H1 (cell line): ENCODE results near the gene PTPN22. TPM values are rescaled to one million over a fixed set of nuclear protein-coding genes. Genes with fewer than 3 reads are reported as not detected.

Experiments
- CTCF ChIA-PET: fragments of 300-600 bp; sonication (Branson Sonifier 250); formaldehyde crosslinking; loops from one replicate; lab custom pipeline; 2021; ENCODE audit not compliant: partially characterized antibody; lab: Charles Lee
- POLR2A ChIA-PET: fragments of 300-600 bp; sonication (Branson Sonifier 250); formaldehyde crosslinking; loops from one replicate; lab custom pipeline; 2021; ENCODE audit warnings: inconsistent platforms; ENCODE audit not compliant: partially characterized antibody; lab: Charles Lee
- DNase-seq, 2 experiments: peaks; one replicate each; pipeline versions ENCODE4 v3.0.0 to v3.0.0-alpha.2; 2010 to 2022; ENCODE audit warnings: low spot score in 2 of 2, low read depth in 1 of 2, mixed read lengths in 1 of 2
- FAIRE-seq: peaks from 2 replicates; lab custom pipeline; 2011; peaks lifted over from hg19 to GRCh38; lab: Jason Lieb, UNC
- H2AFZ ChIP-seq: 2 replicates; pipeline ENCODE4 v1.8.1; 2012; ENCODE audit warnings: low read length, inconsistent platforms
- H2AK5ac ChIP-seq: 2 replicates; pipeline ENCODE4 v1.6.1; 2013; ENCODE audit warnings: low read depth, low read length
- H2BK120ac ChIP-seq: replicated peaks from 2 replicates; pipeline ENCODE3; 2013; ENCODE audit warnings: low read depth, low read length, inconsistent platforms
- H2BK12ac ChIP-seq: 2 replicates; pipeline ENCODE4 v1.6.1; 2013; ENCODE audit warnings: low read depth, low read length
- H2BK15ac ChIP-seq: 2 replicates; pipeline ENCODE4 v1.6.1; 2013; ENCODE audit warnings: low read length
- H2BK20ac ChIP-seq: 2 replicates; pipeline ENCODE4 v1.6.1; 2013; ENCODE audit warnings: low read length
- H2BK5ac ChIP-seq: 2 replicates; pipeline ENCODE4 v1.6.1; 2013; ENCODE audit warnings: low read depth, low read length
- H3K14ac ChIP-seq: 2 replicates; pipeline ENCODE4 v1.6.1; 2013; ENCODE audit warnings: inconsistent platforms; ENCODE audit not compliant: insufficient read length
- H3K18ac ChIP-seq: 2 replicates; pipeline ENCODE4 v1.6.1; 2013; ENCODE audit warnings: low read length; ENCODE audit errors: extremely low read depth
- H3K23ac ChIP-seq: 2 replicates; pipeline ENCODE4 v1.6.1; 2013; ENCODE audit warnings: inconsistent platforms; ENCODE audit not compliant: insufficient read length
- H3K23me2 ChIP-seq: 2 replicates; pipeline ENCODE4 v1.6.1; 2013; ENCODE audit warnings: low read depth, low read length
- H3K27ac ChIP-seq: 2 replicates; pipeline ENCODE4 v1.6.1; 2011; ENCODE audit warnings: low read depth, low read length, inconsistent platforms
- H3K27me3 ChIP-seq, 4 experiments: replicated peaks in 1 of 4; 1 replicate in 1 of 4; 2 replicates in 3 of 4; pipeline versions ENCODE4 v1.6.1 to v1.8.1; 2011 to 2013; ENCODE audit warnings: low read length in 3 of 4, mild to moderate bottlenecking in 3 of 4, inconsistent platforms in 2 of 4, mixed read lengths in 2 of 4, moderate library complexity in 1 of 4; ENCODE audit not compliant: control insufficient read depth in 3 of 4, insufficient read depth in 3 of 4; ENCODE audit errors: extremely low read depth in 1 of 4
- H3K36me3 ChIP-seq, 4 experiments: 2 replicates each; pipeline versions ENCODE4 v1.6.1 to v1.8.1; 2011 to 2013; ENCODE audit warnings: mild to moderate bottlenecking in 4 of 4, low read length in 3 of 4, moderate library complexity in 2 of 4, control low read depth in 1 of 4, inconsistent platforms in 1 of 4; ENCODE audit not compliant: insufficient read depth in 4 of 4, control insufficient read depth in 2 of 4
- H3K4ac ChIP-seq: replicated peaks from 2 replicates; pipeline ENCODE3; 2013; ENCODE audit warnings: low read length, low read depth, mixed read lengths, inconsistent platforms; ENCODE audit not compliant: insufficient read length
- H3K4me1 ChIP-seq, 4 experiments: replicated peaks in 1 of 4; 1 replicate in 1 of 4; 2 replicates in 3 of 4; pipeline versions ENCODE4 v1.6.1 to v1.8.1; 2011 to 2013; ENCODE audit warnings: low read length in 3 of 4, inconsistent platforms in 2 of 4, mixed read lengths in 1 of 4; ENCODE audit not compliant: insufficient read depth in 4 of 4, control insufficient read depth in 3 of 4
- H3K4me2 ChIP-seq, 2 experiments: 2 replicates each; pipeline versions ENCODE4 v1.6.1 to v1.8.1; 2011 to 2013; ENCODE audit warnings: low read depth in 2 of 2, low read length in 2 of 2, control low read depth in 1 of 2, inconsistent platforms in 1 of 2, mild to moderate bottlenecking in 1 of 2; ENCODE audit not compliant: insufficient read depth in 1 of 2
- H3K4me3 ChIP-seq, 4 experiments: fragments of 200-600, 300-600 bp in 1 of 4; sonication (generic), shearing (Covaris generic), sonication (Bioruptor Twin) in 1 of 4; 2 replicates each; pipeline versions ENCODE4 v1.5.1 to v1.8.1; 2011 to 2016; ENCODE audit warnings: low read length in 4 of 4, low read depth in 3 of 4, control low read depth in 2 of 4, inconsistent platforms in 2 of 4, mild to moderate bottlenecking in 2 of 4, mixed read lengths in 1 of 4, moderate library complexity in 1 of 4; ENCODE audit not compliant: insufficient read depth in 2 of 4; ENCODE audit errors: extremely low read depth in 1 of 4
- H3K56ac ChIP-seq: replicated peaks from 2 replicates; pipeline ENCODE3; 2013; ENCODE audit warnings: low read depth, mild to moderate bottlenecking, mixed read lengths, low read length, inconsistent platforms; ENCODE audit not compliant: insufficient read length
- H3K79me1 ChIP-seq: 2 replicates; pipeline ENCODE4 v1.6.1; 2013; ENCODE audit warnings: low read depth, low read length, control low read depth
- H3K79me2 ChIP-seq, 2 experiments: 2 replicates each; pipeline versions ENCODE4 v1.6.1 to v1.8.1; 2012 to 2013; ENCODE audit warnings: low read length in 2 of 2, mild to moderate bottlenecking in 2 of 2, inconsistent platforms in 1 of 2; ENCODE audit not compliant: insufficient read depth in 2 of 2, control insufficient read depth in 1 of 2
- H3K9ac ChIP-seq, 4 experiments: replicated peaks in 1 of 4; 1 replicate in 1 of 4; 2 replicates in 3 of 4; pipeline versions ENCODE4 v1.6.1 to v1.8.1; 2011 to 2013; ENCODE audit warnings: low read depth in 3 of 4, low read length in 3 of 4, control low read depth in 2 of 4, mild to moderate bottlenecking in 2 of 4, moderate library complexity in 2 of 4, inconsistent platforms in 1 of 4; ENCODE audit errors: extremely low read depth in 1 of 4
- H3K9me3 ChIP-seq, 2 experiments: 2 replicates each; pipeline versions ENCODE4 v1.6.1 to v1.8.1; 2012 to 2013; ENCODE audit warnings: mild to moderate bottlenecking in 2 of 2, moderate library complexity in 2 of 2, control low read depth in 1 of 2, inconsistent platforms in 1 of 2, low read depth in 1 of 2, low read length in 1 of 2, mixed read lengths in 1 of 2; ENCODE audit not compliant: insufficient read depth in 2 of 2
- H4K20me1 ChIP-seq, 2 experiments: replicated peaks in 1 of 2; 2 replicates each; pipeline versions ENCODE3 to v1.8.1; 2011 to 2013; ENCODE audit warnings: inconsistent platforms in 2 of 2, low read length in 2 of 2, mild to moderate bottlenecking in 1 of 2; ENCODE audit not compliant: insufficient read depth in 2 of 2, control insufficient read depth in 1 of 2
- H4K5ac ChIP-seq: 2 replicates; pipeline ENCODE4 v1.6.1; 2013; ENCODE audit warnings: low read length, low read depth, mixed read lengths, inconsistent platforms; ENCODE audit not compliant: insufficient read length
- H4K8ac ChIP-seq: 2 replicates; pipeline ENCODE4 v1.8.0; 2013; ENCODE audit warnings: mild to moderate bottlenecking, moderate library complexity, low read length, inconsistent platforms; ENCODE audit not compliant: insufficient read depth; ENCODE audit errors: extremely low read depth
- H4K91ac ChIP-seq: replicated peaks from 2 replicates; pipeline ENCODE3; 2013; ENCODE audit warnings: low read length, mixed read lengths, inconsistent platforms; ENCODE audit not compliant: insufficient read length
- CTCF ChIP-seq, 3 experiments: IDR thresholded peaks; 1 replicate in 2 of 3; 2 replicates in 1 of 3; pipeline versions ENCODE4 v1.5.1 to v1.6.1; 2011; ENCODE audit warnings: low read length in 3 of 3, mild to moderate bottlenecking in 3 of 3, inconsistent platforms in 2 of 3, low read depth in 1 of 3, moderate library complexity in 1 of 3; ENCODE audit not compliant: insufficient read depth in 1 of 3; ENCODE audit errors: control extremely low read depth in 1 of 3
- JUN ChIP-seq: IDR thresholded peaks from 2 replicates; pipeline ENCODE4 v1.6.1; 2011; ENCODE audit warnings: low read depth, mild to moderate bottlenecking, improper control_type of control experiment, low read length
- POU5F1 ChIP-seq: IDR thresholded peaks from 2 replicates; pipeline ENCODE4 v1.6.1; 2011; ENCODE audit warnings: low read depth, mild to moderate bottlenecking, low read length, moderate library complexity
- SP4 ChIP-seq: IDR thresholded peaks from 2 replicates; pipeline ENCODE4 v1.6.1; 2012; ENCODE audit warnings: low read length, inconsistent platforms
- WGBS, 2 experiments: shearing (Covaris generic) in 1 of 2; methylation state at CpG; one replicate each; pipeline versions ENCODE4 v1.1.6 to v1.1.7; 2013 to 2015; ENCODE audit warnings: low lambda C conversion rate in 2 of 2, mixed read lengths in 2 of 2, inconsistent platforms in 1 of 2, low coverage in 1 of 2, missing lambda C conversion rate in 1 of 2; ENCODE audit not compliant: insufficient replicate concordance in 2 of 2, insufficient coverage in 1 of 2, insufficient read length in 1 of 2; ENCODE audit errors: extremely low coverage in 1 of 2, missing lambda C conversion rate in 1 of 2; 5-methylcytosine and 5-hydroxymethylcytosine counted together
- polyA plus RNA-seq, 7 experiments: library from polyadenylated mRNA; depleted of rRNA in 3 of 7; stranded (reverse) in 5 of 7; unstranded in 2 of 7; fragments of >200 nt in 5 of 7; fragments of 200-250 nt in 2 of 7; gene quantifications; 1 replicate in 5 of 7; 2 replicates in 1 of 7; 4 replicates in 1 of 7; pipeline versions ENCODE4 v1.2.1 to v1.2.3, GENCODE V29; 2011 to 2013; ENCODE audit warnings: missing spikeins in 2 of 7, mixed read lengths in 2 of 7
- total RNA-seq: library from RNA; stranded (reverse); fragmentation: NEBNext Ultra II Directional; extraction: Animal tissue kit (Norgen Biotek cat#: 25700); gene quantifications from 2 replicates; pipeline ENCODE4 v1.2.1, GENCODE V29; 2021

PTPN22 gene
- total and polyA plus RNA-seq, 2 of the 8 experiments (the other 6 are each of a cell fraction or from before 2014, with no cell fraction given), result not detected

- Histone ChIP-seq H3K9me3 (no peaks in the 10 kb centered on the region), H3K4ac (no peak overlapping the region), H3K9ac (no peak overlapping the region; a peak in 1 of 7 replicates), H4K8ac (no peak overlapping the region), H2AFZ (no peak overlapping the region), H3K4me1 (no peaks in the 10 kb centered on the region), H4K91ac (no peak overlapping the region), H3K56ac (no peak overlapping the region), H3K36me3 (peaks cover 2 to 20% (median 14%) of the 10 kb centered on the region in 4 experiments; a peak in 5 of 8 replicates), H2AK5ac (no peak overlapping the region), H2BK5ac (no peak overlapping the region), H2BK15ac (no peak overlapping the region), H3K79me1 (no peaks in the 10 kb centered on the region), H4K20me1 (no peaks in the 10 kb centered on the region), H2BK20ac (no peak overlapping the region), H4K5ac (no peak overlapping the region), H3K4me3 (no peak overlapping the region), H3K4me2 (no peak overlapping the region), H3K18ac (no peak overlapping the region), H3K27me3 (no peaks in the 10 kb centered on the region), H3K27ac (no peak overlapping the region), H3K23me2 (no peaks in the 10 kb centered on the region), H3K14ac (no peak overlapping the region), H2BK120ac (no peak overlapping the region), H2BK12ac (no peak overlapping the region), H3K23ac (no peak overlapping the region), H3K79me2 (no peaks in the 10 kb centered on the region)
- TF ChIP-seq CTCF (IDR thresholded peaks at IDR 0.05; ENCODE audit: control extremely low read depth in 1 of 3, insufficient read depth in 1 of 3, low read depth in 1 of 3, low read length in 3 of 3) (no peak), POU5F1 (no peak), SP4 (no peak), JUN (no peak)
- DNase-seq (no peak), FAIRE-seq (no peak)
- POLR2A ChIA-PET, result interaction anchor here (1.1 kb wide), 1 partner anchor 13 kb away, joined by 3 read pairs; no protein-coding TSS in a partner anchor
- WGBS, 2 experiments, result 76% methylated on average over 3 of the region's 3 CpGs; no CpG with 5 or more reads in 1 of the 2 experiments
- CTCF ChIA-PET, result interaction anchor here (0.6 to 0.8 kb wide), 2 partner anchors 78 to 388 kb away, joined by 3 read pairs; no protein-coding TSS in a partner anchor
These were observed 41.8 kb upstream of the PTPN22 start for GRCh38 chr1:113913312-113913668.
